ENCODE data around the gene POLR2A. TPM values are rescaled to one million over a fixed set of nuclear protein-coding genes. Genes with fewer than 3 reads are reported as not detected.

POLR2A gene
- total RNA-seq, 1 donor from 2014 or later, result 65.3 TPM

GRCh38 chr17:7502987-7503386 is 18.8 kb downstream of the POLR2A start:
- no peak for DNase-seq (ENCODE audit: low read depth, low spot score)

GRCh38 chr17:7503521-7503920 is 19.4 kb downstream of the POLR2A start:
- no peak for DNase-seq (ENCODE audit: low read depth, low spot score)

- DNase-seq (ENCODE audit: low read depth, low spot score), result no peak
These were observed 24.0 kb downstream of the POLR2A start for GRCh38 chr17:7508145-7508544.

- no peak for DNase-seq (ENCODE audit: low read depth, low spot score)
These were observed 24.7 kb downstream of the POLR2A start for GRCh38 chr17:7508846-7509245.

GRCh38 chr17:7509937-7510336 is 25.8 kb downstream of the POLR2A start:
- DNase-seq (ENCODE audit: low read depth, low spot score), result no peak

- no peak for DNase-seq (ENCODE audit: low read depth, low spot score)
These were observed 26.9 kb downstream of the POLR2A start for GRCh38 chr17:7511108-7511507.

- DNase-seq (ENCODE audit: low read depth, low spot score), result no peak
These were observed 27.9 kb downstream of the POLR2A start for GRCh38 chr17:7512105-7512504.

GRCh38 chr17:7512824-7513540 is 28.8 kb downstream of the POLR2A start:
- DNase-seq (ENCODE audit: low read depth, low spot score), result no peak

- no peak for DNase-seq (ENCODE audit: low read depth, low spot score)
These were observed 29.8 kb downstream of the POLR2A start for GRCh38 chr17:7513850-7514419.

GRCh38 chr17:7515911-7516610 is 31.9 kb downstream of the POLR2A start:
- DNase-seq (ENCODE audit: low read depth, low spot score), result no peak

GRCh38 chr17:7523033-7523432 is 38.9 kb downstream of the POLR2A start:
- DNase-seq (ENCODE audit: low read depth, low spot score), result no peak

- DNase-seq (ENCODE audit: low read depth, low spot score), result no peak
These were observed 44.7 kb downstream of the POLR2A start for GRCh38 chr17:7528842-7529241.

GRCh38 chr17:7530023-7530900 is 46.1 kb downstream of the POLR2A start:
- no peak for DNase-seq (ENCODE audit: low read depth, low spot score)

GRCh38 chr17:7538050-7538449 is 53.9 kb downstream of the POLR2A start:
- no peak for DNase-seq (ENCODE audit: low read depth, low spot score)

GRCh38 chr17:7538891-7539545 is 54.9 kb downstream of the POLR2A start:
- no peak for DNase-seq (ENCODE audit: low read depth, low spot score)

GRCh38 chr17:7541074-7541621 is 57.0 kb downstream of the POLR2A start:
- DNase-seq (ENCODE audit: low read depth, low spot score), result no peak

GRCh38 chr17:7544911-7545310 is 60.7 kb downstream of the POLR2A start:
- no peak for DNase-seq (ENCODE audit: low read depth, low spot score)

GRCh38 chr17:7548585-7549400 is 64.6 kb downstream of the POLR2A start, which contains the start of gene TNFSF12:
TSS of gene TNFSF12 (plus strand) at chr17:7549058. CDS start at chr17:7549154, 96 bp downstream.
- DNase-seq (ENCODE audit: low read depth, low spot score), result no peak

All from pulmonary artery endothelial cell (primary cell).